Esophagus muscularis mucosa (tissue), 4 donors: Measurements from ENCODE around the gene GOLGA1. TPM values are rescaled to one million over a fixed set of nuclear protein-coding genes. Genes with fewer than 3 reads are reported as not detected.
"Not testable (repeated sequence)": the region's sequence is repeated elsewhere in the genome, so short reads cannot be mapped to it uniquely, and the experiment has no call there.

Source experiments
- DNase-seq: peaks from one replicate; pipeline ENCODE4 v3.0.0-alpha.2; 2017; ENCODE audit errors: extremely low spot score
- H3K27ac ChIP-seq, 4 donors: fragments of 200-600 bp; sonication (generic); replicated peaks in 1 of 4; 1 replicate in 3 of 4; 2 replicates in 1 of 4; pipeline ENCODE4 v1.5.1; 2016 to 2019; ENCODE audit warnings: mild to moderate bottlenecking in 1 of 4
- H3K27me3 ChIP-seq, 4 donors: fragments of 200-600 bp; sonication (generic); one replicate each; pipeline versions ENCODE4 v1.5.1 to v1.6.0; 2016 to 2019
- H3K36me3 ChIP-seq, 4 donors: fragments of 200-600 bp; sonication (generic); one replicate each; pipeline ENCODE4 v1.5.1; 2016 to 2019
- H3K4me1 ChIP-seq, 4 donors: fragments of 200-600 bp; sonication (generic); one replicate each; pipeline ENCODE4 v1.5.1; 2016 to 2019
- H3K4me3 ChIP-seq, 4 donors: fragments of 200-600 bp; sonication (generic); 1 replicate in 2 of 4; 2 replicates in 2 of 4; pipeline ENCODE4 v1.5.1; 2016 to 2019; ENCODE audit warnings: mild to moderate bottlenecking in 4 of 4, moderate library complexity in 1 of 4
- H3K9me3 ChIP-seq, 4 donors: fragments of 200-600 bp; sonication (generic); 1 replicate in 3 of 4; 2 replicates in 1 of 4; pipeline ENCODE4 v1.5.1; 2016 to 2019
- CTCF ChIP-seq, 3 experiments: fragments of 200-600 bp in 2 of 3; fragments of 450-650 bp in 1 of 3; sonication (generic) in 2 of 3; IDR thresholded peaks; one replicate each; pipeline ENCODE4 v1.5.1; 2017 to 2019; ENCODE audit warnings: antibody characterized with exemption in 3 of 3, mild to moderate bottlenecking in 2 of 3, moderate library complexity in 1 of 3
- EP300 ChIP-seq: sonication (generic); formaldehyde crosslinking; IDR thresholded peaks from one replicate; pipeline ENCODE4 v1.6.1; 2017; ENCODE audit warnings: antibody characterized with exemption
- POLR2A ChIP-seq: fragments of 450-650 bp; IDR thresholded peaks from one replicate; pipeline ENCODE4 v1.6.1; 2017; ENCODE audit warnings: antibody characterized with exemption, moderate library complexity, mild to moderate bottlenecking, low read depth
- POLR2AphosphoS5 ChIP-seq, 2 donors: sonication (generic); formaldehyde crosslinking; IDR thresholded peaks; one replicate each; pipeline ENCODE4 v1.6.1; 2017; ENCODE audit warnings: antibody characterized with exemption in 2 of 2
- WGBS: methylation state at CpG from one replicate; pipeline ENCODE4 v1.1.5; 2018; 5-methylcytosine and 5-hydroxymethylcytosine counted together
- intact Hi-C: fragments of 100-400 bp; cut with DNase I; formaldehyde crosslinking; loops from one replicate; pipeline ENCODE4 v1.15.1; 2023
- total RNA-seq, 4 donors: library from RNA; depleted of rRNA; stranded (reverse); fragments of >200 nt; gene quantifications; one replicate each; pipeline versions ENCODE4 v1.1.0 to v1.2.1, GENCODE V29; 2016

The GOLGA1 gene
- total RNA-seq, 4 donors from 2014 or later, result 22.5 to 26.5 (median 24.7) TPM

GRCh38 chr9:124973807-124974206, 32.9 kb upstream of the GOLGA1 start:
- H3K4me3 ChIP-seq, result no peak overlapping the region
- no peak for DNase-seq
- intact Hi-C loops, result no loop called here
- H3K9me3 ChIP-seq, result no peaks in the 10 kb centered on the region
- peaks cover 6 to 58% (median 26%) of the 10 kb centered on the region in 4 donors for H3K36me3 ChIP-seq
- no peak for TF ChIP-seq EP300
- no peak for TF ChIP-seq POLR2AphosphoS5 (IDR thresholded peaks at IDR 0.05)
- no peak for TF ChIP-seq CTCF (IDR thresholded peaks at IDR 0.05)
- TF ChIP-seq POLR2A, result no peak
- no peaks in the 10 kb centered on the region for H3K4me1 ChIP-seq
- no peak overlapping the region for H3K27ac ChIP-seq
- H3K27me3 ChIP-seq, result no peaks in the 10 kb centered on the region
- 93% methylated on average over 6 of the region's 6 CpGs for WGBS

GRCh38 chr9:124972241-124972770, 31.4 kb upstream of the GOLGA1 start:
- TF ChIP-seq POLR2AphosphoS5 (IDR thresholded peaks at IDR 0.05) (no peak), POLR2A (no peak), EP300 (no peak), CTCF (IDR thresholded peaks at IDR 0.05) (no peak)
- WGBS, result 94% methylated on average over 2 of the region's 2 CpGs
- no peak overlapping the region for H3K27ac ChIP-seq
- DNase-seq, result no peak
- H3K4me3 ChIP-seq, result no peak overlapping the region
- H3K27me3 ChIP-seq, result no peaks in the 10 kb centered on the region
- intact Hi-C loops, result no loop called here
- H3K9me3 ChIP-seq, result no peaks in the 10 kb centered on the region
- no peaks in the 10 kb centered on the region for H3K4me1 ChIP-seq
- H3K36me3 ChIP-seq, result peaks cover 6 to 67% (median 33%) of the 10 kb centered on the region in 4 donors

GRCh38 chr9:124969401-124969800, 28.5 kb upstream of the GOLGA1 start:
- H3K9me3 ChIP-seq, result no peaks in the 10 kb centered on the region
- no peak for DNase-seq
- no peak overlapping the region for H3K4me3 ChIP-seq
- WGBS, result 85% methylated on average over 2 of the region's 2 CpGs
- no peaks in the 10 kb centered on the region for H3K4me1 ChIP-seq
- H3K36me3 ChIP-seq, result peaks cover 6 to 48% (median 27%) of the 10 kb centered on the region in 4 donors
- intact Hi-C loops, result no loop called here
- no peak for TF ChIP-seq CTCF (IDR thresholded peaks at IDR 0.05)
- TF ChIP-seq POLR2AphosphoS5 (IDR thresholded peaks at IDR 0.05), result no peak
- TF ChIP-seq EP300, result no peak
- no peak overlapping the region for H3K27ac ChIP-seq
- H3K27me3 ChIP-seq, result no peaks in the 10 kb centered on the region

GRCh38 chr9:124968238-124968637, 27.4 kb upstream of the GOLGA1 start:
- H3K4me1 ChIP-seq, result no peaks in the 10 kb centered on the region
- H3K9me3 ChIP-seq, result no peaks in the 10 kb centered on the region
- DNase-seq, result no peak
- H3K27ac ChIP-seq, result no peak overlapping the region
- WGBS, result 80% methylated on average over 9 of the region's 9 CpGs
- intact Hi-C loops, result no loop called here
- TF ChIP-seq CTCF (IDR thresholded peaks at IDR 0.05), result no peak
- no peak for TF ChIP-seq POLR2AphosphoS5 (IDR thresholded peaks at IDR 0.05)
- TF ChIP-seq POLR2A, result no peak
- TF ChIP-seq EP300, result no peak
- H3K4me3 ChIP-seq, result no peak overlapping the region
- H3K36me3 ChIP-seq, result peaks cover 6 to 36% (median 25%) of the 10 kb centered on the region in 4 donors
- H3K27me3 ChIP-seq, result no peaks in the 10 kb centered on the region

- WGBS, result 66% methylated on average over 5 of the region's 5 CpGs
- H3K9me3 ChIP-seq, result not testable (repeated sequence)
Observed at GRCh38 chr9:124965775-124966568, 25.1 kb upstream of the GOLGA1 start.

More at GRCh38 chr9:124965775-124966568, 25.1 kb upstream of the GOLGA1 start:
- H3K27me3 ChIP-seq, DNase-seq, H3K27ac ChIP-seq, intact Hi-C loops, H3K4me3 ChIP-seq, H3K4me1 ChIP-seq: not testable (repeated sequence)
- H3K36me3 ChIP-seq, result peaks cover 6 to 28% (median 20%) of the 10 kb centered on the region in 4 donors
